Testis (tissue), 3 donors: ENCODE results near the gene FUCA1. TPM values are rescaled to one million over a fixed set of nuclear protein-coding genes. Genes with fewer than 3 reads are reported as not detected.
A peak's percentile ranks its signal among the peaks of the same experiment; 100 is the strongest.

Experiments used
- DNase-seq: peaks from one replicate; pipeline ENCODE4 v3.0.0-alpha.2; 2019
- H3K27ac ChIP-seq, 2 donors: fragments of 200-600 bp; sonication (generic); one replicate each; pipeline ENCODE4 v1.5.1; 2019
- H3K27me3 ChIP-seq: fragments of 200-600 bp; sonication (generic); one replicate; pipeline ENCODE4 v1.5.1; 2019
- H3K36me3 ChIP-seq: fragments of 200-600 bp; sonication (generic); one replicate; pipeline ENCODE4 v1.5.1; 2017; ENCODE audit warnings: low read depth; ENCODE audit errors: missing control alignments
- H3K4me1 ChIP-seq: fragments of 200-600 bp; sonication (generic); one replicate; pipeline ENCODE4 v1.5.1; 2019
- H3K4me3 ChIP-seq, 2 donors: fragments of 200-600 bp; sonication (generic); one replicate each; pipeline ENCODE4 v1.5.1; 2017 to 2019
- H3K9me3 ChIP-seq: fragments of 200-600 bp; sonication (generic); one replicate; pipeline ENCODE4 v1.5.1; 2017
- POLR2A ChIP-seq: fragments of 450-650 bp; IDR thresholded peaks from one replicate; pipeline ENCODE4 v1.6.1; 2017; ENCODE audit warnings: antibody characterized with exemption, mild to moderate bottlenecking, moderate library complexity
- WGBS, 2 donors: methylation state at CpG; one replicate each; pipeline ENCODE4 v1.1.5; 2018; 5-methylcytosine and 5-hydroxymethylcytosine counted together
- intact Hi-C: fragments of 100-400 bp; cut with DNase I; formaldehyde crosslinking; loops from one replicate; pipeline ENCODE4 v1.15.1; 2023; ENCODE audit warnings: low total_unique reads
- polyA plus RNA-seq: library from polyadenylated mRNA; stranded (reverse); fragments of 350-450 nt; fragmentation: Illumina TruSeq; extraction: RNeasy Lipid Tissue Mini Kit (QIAGEN cat#74804); gene quantifications from one replicate; pipeline ENCODE4 v1.2.3, GENCODE V29; 2014; ENCODE audit warnings: low read depth, low replicate concordance; ENCODE audit not compliant: insufficient read depth
- total RNA-seq, 2 donors: library from RNA; depleted of rRNA; stranded (reverse); fragments of >200 nt; gene quantifications; one replicate each; pipeline ENCODE4 v1.2.3, GENCODE V29; 2016
- TF ChIP-seq, protein P1 (sequence below), 3 experiments: fragments of 450-650 bp in 2 of 3; fragments of 200-600 bp in 1 of 3; sonication (generic) in 1 of 3; IDR thresholded peaks; one replicate each; pipeline ENCODE4 v1.5.1; 2016 to 2019; ENCODE audit warnings: antibody characterized with exemption in 3 of 3, mild to moderate bottlenecking in 2 of 3, moderate library complexity in 1 of 3

Gene FUCA1
- total and polyA plus RNA-seq, 3 donors from 2014 or later = 34.0 to 68.8 (median 41.2) TPM

DNA sequence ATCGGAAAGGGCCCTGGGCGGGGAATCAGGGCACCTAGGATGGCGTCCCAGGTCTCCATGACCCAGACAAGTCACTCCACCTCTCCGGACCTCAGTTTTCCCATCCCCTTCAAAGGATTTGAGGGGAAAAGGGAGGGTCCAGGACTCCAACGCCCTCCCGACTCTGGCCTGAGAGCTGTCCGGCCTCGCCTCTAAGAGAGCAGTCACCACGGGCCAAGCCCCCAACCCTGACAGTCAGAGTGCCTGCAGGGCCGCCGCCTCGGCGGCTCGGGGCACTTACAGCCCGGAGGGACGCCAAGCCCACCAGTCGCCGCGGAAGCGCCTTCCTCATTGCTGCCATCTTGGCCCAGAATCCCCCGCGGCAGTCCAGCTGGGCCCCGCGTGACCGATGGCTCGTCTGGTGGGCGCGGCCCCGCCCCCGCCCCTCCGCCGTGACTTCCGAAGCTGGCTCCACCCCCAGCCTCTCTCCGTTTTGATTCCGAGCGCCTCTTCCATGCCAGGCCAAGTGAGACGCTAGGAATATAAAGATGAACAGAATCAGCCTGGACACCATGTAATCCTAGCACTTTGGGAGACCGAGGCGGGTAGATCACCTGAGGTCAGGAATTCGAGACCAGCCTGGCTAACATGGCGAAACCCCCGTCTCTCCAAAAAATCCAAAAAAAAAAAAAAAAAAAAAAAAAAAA lies 42.9 kb downstream of the FUCA1 start, which contains the start of gene HMGCL:
Gene HMGCL (minus strand): TSS at position 354 of the 686 bp plus-strand sequence. CDS start 14 bp downstream, at position 340.
- Histone ChIP-seq H3K4me1 (peaks cover 6% of the 10 kb centered on the region), H3K9me3 (no peaks in the 10 kb centered on the region), H3K27me3 (no peaks in the 10 kb centered on the region), H3K27ac (peak within 1 kb of the TSS; percentile 75 to 93), H3K4me3 (peak within 1 kb of the TSS; percentile 77 to 84), H3K36me3 (no peaks in the 10 kb centered on the region)
- peak; percentile 96 for DNase-seq
- 0% methylated on average over 4 to 42 of the region's 42 CpGs for WGBS, 2 donors
- intact Hi-C loops = no loop called here
- peak; percentile 44 for TF ChIP-seq POLR2A
- TF ChIP-seq, protein P1, sequence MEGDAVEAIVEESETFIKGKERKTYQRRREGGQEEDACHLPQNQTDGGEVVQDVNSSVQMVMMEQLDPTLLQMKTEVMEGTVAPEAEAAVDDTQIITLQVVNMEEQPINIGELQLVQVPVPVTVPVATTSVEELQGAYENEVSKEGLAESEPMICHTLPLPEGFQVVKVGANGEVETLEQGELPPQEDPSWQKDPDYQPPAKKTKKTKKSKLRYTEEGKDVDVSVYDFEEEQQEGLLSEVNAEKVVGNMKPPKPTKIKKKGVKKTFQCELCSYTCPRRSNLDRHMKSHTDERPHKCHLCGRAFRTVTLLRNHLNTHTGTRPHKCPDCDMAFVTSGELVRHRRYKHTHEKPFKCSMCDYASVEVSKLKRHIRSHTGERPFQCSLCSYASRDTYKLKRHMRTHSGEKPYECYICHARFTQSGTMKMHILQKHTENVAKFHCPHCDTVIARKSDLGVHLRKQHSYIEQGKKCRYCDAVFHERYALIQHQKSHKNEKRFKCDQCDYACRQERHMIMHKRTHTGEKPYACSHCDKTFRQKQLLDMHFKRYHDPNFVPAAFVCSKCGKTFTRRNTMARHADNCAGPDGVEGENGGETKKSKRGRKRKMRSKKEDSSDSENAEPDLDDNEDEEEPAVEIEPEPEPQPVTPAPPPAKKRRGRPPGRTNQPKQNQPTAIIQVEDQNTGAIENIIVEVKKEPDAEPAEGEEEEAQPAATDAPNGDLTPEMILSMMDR (IDR thresholded peaks at IDR 0.05) = peak in 1 of 3 experiments; percentile 1

DNA sequence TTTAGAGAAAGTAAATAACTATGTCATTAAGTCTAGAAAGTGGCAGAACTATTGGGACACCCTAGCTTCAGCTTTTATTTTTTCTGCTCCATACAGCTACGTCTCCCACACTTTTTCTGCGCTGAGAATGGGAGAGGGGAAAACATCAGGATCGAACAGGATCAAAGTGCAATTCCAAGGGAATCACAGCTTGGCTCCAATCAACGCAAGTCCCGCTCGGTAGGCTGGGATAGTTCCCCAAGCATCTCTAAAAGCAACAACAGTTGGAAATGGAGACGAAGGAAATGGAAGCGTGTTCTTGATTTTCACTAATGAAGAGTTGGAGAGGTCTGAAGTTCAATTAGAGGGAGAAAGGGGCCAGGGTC lies 43.4 kb downstream of the FUCA1 start:
- 1% methylated on average over 8 of the region's 8 CpGs for WGBS, 2 donors

DNA sequence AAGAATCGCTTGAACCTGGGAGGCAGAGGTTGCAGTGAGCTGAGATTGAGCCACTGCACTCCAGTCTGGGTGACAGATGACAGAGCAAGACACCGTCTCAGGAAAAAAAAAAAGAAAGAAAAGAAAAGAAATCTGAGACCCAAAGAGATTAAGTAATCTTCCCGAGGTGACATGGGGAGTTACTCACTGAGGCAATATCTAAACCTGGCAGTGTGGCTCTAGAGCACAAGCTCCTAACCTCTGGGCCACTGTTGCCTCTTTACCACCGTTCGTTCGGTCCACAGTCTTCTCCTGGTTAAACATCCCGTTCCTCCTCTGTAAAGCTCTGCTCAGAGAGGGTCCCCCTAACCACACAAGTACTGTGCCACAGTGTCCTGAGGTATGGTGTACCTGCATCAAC lies 44.3 kb downstream of the FUCA1 start:
- Histone ChIP-seq H3K9me3 (no peaks in the 10 kb centered on the region), H3K36me3 (no peaks in the 10 kb centered on the region), H3K4me1 (peaks cover 6% of the 10 kb centered on the region), H3K27me3 (no peaks in the 10 kb centered on the region), H3K27ac (no peak overlapping the region), H3K4me3 (no peak overlapping the region)
- no peak for DNase-seq
- WGBS, 2 donors = 76 to 89% methylated on average over 6 to 7 of the region's 7 CpGs
- TF ChIP-seq, protein P1 (IDR thresholded peaks at IDR 0.05) = no peak
- TF ChIP-seq POLR2A = no peak
- intact Hi-C loops = no loop called here

More for the DNA sequence above, 43.4 kb downstream of the FUCA1 start:
- Histone ChIP-seq H3K27me3 (no peaks in the 10 kb centered on the region), H3K27ac (peak overlapping the region; percentile 75 to 93), H3K36me3 (no peaks in the 10 kb centered on the region), H3K9me3 (no peaks in the 10 kb centered on the region), H3K4me1 (peaks cover 6% of the 10 kb centered on the region), H3K4me3 (peak overlapping the region; percentile 77 to 84)
- intact Hi-C loops = no loop called here
- DNase-seq = no peak
- TF ChIP-seq POLR2A = no peak
- TF ChIP-seq, protein P1 (IDR thresholded peaks at IDR 0.05) = no peak

DNA sequence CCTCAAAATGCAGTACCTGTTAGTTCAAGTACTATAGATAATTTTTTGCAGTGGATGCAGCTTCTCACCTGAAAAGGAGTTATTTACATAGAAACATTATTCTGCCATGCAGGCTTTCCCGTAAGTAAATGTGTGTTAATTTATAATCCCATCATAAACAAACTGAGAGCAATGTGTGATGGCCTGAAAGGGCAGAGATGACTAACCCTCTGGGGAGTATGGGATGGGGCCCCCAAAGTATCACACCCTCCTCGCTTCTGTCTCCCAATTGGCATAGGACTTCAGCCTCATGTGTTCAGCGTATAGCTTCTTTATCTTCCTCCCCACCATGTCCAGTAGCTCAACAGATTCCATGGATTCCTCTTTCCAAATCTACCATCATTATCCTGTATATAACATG lies 50.5 kb downstream of the FUCA1 start:
- no peaks in the 10 kb centered on the region for H3K4me1 ChIP-seq
- H3K27me3 ChIP-seq = no peaks in the 10 kb centered on the region
- H3K27ac ChIP-seq = no peak overlapping the region
- no peak for TF ChIP-seq POLR2A
- TF ChIP-seq, protein P1 (IDR thresholded peaks at IDR 0.05) = no peak
- no peak overlapping the region for H3K4me3 ChIP-seq
- intact Hi-C loops = no loop called here
- H3K9me3 ChIP-seq = no peaks in the 10 kb centered on the region
- H3K36me3 ChIP-seq = no peaks in the 10 kb centered on the region
- no peak for DNase-seq
- WGBS, 2 donors = 89 to 96% methylated on average over 3 of the region's 3 CpGs

DNA sequence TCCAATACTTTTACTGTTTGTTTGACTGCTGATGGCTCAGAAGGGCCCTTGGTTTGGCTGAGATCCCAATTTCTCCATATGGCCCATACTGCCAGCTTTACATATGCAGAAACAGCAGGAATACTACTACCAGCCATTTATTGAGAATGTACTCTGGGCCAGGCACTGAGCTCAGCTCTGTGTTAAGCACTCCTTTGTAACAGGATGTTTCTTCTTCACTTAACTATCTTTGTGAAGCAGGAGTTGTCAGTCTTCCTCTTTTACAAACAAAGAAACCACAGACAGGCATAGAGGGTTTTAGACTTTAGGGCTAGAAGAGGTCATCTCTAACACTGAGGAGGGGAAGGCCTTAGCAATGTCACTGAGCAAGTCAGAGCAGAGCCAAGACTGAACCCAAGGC lies 51.2 kb downstream of the FUCA1 start:
- intact Hi-C loops = no loop called here
- DNase-seq = no peak
- Histone ChIP-seq H3K4me1 (no peaks in the 10 kb centered on the region), H3K27ac (no peak overlapping the region), H3K27me3 (no peaks in the 10 kb centered on the region), H3K36me3 (no peaks in the 10 kb centered on the region), H3K9me3 (no peaks in the 10 kb centered on the region), H3K4me3 (no peak overlapping the region)
- no peak for TF ChIP-seq POLR2A
